Stimulated activated CD4-positive, alpha-beta T cell treated with anti-CD3 and anti-CD28 coated beads, Interleukin-4, amount 100 ng/mL, for 4 hours (primary cell): Measurements from ENCODE around the gene LRRC23.
"Not testable (repeated sequence)": the region's sequence is repeated elsewhere in the genome, so short reads cannot be mapped to it uniquely, and the experiment has no call there.

Source experiments
- DNase-seq, 2 experiments: peaks; one replicate each; pipeline ENCODE4 v3.0.0-alpha.2; 2020

Gene LRRC23

DNA sequence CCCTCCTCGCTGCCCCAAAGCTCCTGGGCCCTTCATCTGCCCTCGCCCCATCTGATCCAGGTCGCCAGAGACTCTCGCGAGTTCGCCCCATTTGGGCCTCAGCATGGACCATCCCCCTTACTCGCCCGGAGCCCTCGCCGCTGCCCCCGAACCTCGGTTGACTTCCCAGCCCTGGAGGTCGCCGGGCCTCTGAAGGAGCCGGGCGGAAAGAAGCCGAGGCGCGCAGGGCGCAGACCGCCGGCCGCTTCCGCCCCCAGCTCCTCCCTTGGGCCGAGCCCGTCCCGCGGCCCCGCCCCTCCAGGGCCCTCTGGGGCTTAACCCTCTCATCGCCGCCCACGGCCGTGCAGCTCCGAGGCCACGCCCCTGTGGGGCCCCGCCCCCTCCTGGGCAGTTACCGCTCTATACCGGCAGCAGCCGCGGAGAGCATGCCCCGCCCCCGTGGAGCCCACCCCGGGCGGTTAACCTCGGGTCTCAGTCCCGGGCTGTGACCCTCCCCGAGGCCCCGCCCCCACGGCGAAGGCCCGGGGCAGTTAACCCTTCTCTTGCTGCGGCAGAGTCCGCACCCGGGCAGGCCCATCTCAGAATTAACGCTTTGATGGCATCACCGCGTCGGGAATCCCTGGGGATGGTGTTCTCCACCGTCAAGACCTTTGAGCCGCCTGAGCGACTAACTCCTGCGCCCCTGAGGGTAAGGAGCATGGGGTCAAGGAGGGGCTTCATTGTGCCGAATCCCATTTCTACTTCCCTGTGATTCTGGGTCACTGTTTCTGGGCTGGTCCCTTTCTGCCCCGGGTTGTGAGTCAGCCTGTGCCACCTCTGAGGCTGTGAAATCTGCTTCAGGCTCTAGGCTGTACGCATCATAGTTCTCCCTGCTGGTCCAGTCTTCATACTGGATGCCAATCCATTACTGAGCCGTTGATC is 31.3 kb upstream of the LRRC23 start, which contains the start of gene SPSB2:
Gene SPSB2, minus strand, starts transcription at position 210 of the 921 bp plus-strand sequence. CDS start 402 bp downstream, outside the sequence.
- peak; percentile 99 to 100 for DNase-seq

DNA sequence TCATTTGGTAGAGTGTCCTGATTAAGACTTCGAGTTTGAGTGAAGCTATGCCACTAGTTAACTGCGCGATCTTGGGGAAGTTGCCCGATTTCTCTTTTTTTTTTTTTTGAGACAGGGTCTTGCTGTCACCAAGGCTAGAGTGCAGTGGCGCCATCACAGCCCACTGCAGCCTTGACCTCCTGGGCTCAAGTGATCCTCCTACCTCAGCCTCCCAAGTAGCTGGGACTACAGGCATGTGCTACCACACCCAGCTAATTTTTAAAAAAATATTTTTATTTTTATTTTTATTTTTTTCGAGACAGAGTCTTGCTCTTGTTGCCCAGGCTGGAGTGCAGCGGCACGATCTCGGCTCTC is 30.6 kb upstream of the LRRC23 start:
- DNase-seq: not testable (repeated sequence)

DNA sequence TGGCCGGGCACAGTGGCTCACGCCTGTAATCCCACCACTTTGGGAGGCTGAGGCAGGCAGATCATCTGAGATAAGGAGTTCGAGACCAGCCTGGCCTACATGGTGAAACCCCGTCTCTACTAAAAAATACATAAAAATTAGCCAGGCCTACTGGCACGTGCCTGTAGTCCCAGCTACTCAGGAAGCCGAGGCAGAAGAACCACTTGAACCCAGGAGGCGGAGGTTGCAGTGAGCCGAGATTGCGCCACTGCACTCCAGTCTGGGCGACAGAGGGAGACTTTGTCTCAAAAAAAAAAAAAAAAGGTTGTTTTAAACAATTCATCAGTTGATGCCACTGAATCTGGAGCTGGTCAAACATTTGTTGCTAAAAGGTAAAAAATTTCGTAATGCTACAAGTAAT is 24.8 kb upstream of the LRRC23 start:
- DNase-seq: not testable (repeated sequence)

DNA sequence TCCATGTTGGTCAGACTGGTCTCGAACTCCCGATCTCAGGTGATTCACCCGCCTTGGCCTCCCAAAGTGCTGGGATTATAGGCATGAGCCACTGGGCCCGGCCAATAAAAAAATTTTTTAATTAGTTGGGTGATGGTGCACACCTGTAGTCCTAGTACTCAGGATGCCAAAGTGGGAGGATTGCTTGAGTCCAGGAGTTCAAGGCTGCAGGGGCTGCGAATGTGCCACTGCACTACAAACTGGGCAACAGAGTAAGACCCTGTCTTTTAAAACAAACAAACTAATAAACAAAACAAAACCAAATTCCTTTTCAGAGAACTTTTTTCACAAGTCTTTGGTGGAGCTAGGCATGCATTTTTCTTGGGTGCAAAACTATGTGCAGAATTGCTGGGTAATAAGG is 21.4 kb upstream of the LRRC23 start:
- no peak for DNase-seq

DNA sequence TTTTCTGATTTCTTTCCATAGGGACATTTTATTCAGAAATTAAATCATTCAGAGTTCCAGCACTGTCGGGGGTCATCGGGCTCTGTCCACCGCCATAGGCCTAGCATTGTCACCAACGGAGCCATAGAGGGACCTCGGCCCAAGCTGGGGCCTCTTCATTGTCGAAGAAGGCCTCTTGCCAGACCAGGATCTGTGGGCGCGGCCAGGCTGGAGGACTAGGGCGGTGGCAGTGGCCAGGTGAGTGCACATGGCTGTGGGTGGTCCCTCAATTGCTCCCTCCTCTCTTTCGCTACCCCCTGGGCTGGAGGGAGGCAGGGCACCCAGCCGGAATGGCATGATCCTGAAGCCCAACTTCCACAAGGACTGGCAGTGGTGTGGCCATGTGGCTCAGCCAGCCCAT is 20.9 kb upstream of the LRRC23 start:
- DNase-seq: no peak

DNA sequence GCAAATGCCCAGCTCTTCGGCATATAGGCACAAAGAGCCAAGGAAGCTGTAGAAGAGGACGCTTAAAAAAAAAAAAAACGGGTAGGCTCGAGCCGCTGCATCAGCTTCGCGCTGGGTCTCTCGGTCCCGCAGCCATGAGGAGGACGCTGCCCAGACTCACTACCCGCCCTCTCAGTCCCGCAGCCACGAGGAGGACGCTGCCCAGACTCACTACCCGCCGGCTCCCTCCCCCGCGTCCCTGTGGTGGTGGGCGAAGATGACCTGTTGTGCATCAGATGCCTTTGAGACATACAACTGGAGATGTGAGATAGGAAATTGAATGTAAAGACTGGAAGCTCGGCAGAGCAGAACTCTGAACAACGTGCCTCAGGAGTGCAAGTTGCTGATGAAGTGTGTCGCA is 20.1 kb upstream of the LRRC23 start:
- DNase-seq: no peak

DNA sequence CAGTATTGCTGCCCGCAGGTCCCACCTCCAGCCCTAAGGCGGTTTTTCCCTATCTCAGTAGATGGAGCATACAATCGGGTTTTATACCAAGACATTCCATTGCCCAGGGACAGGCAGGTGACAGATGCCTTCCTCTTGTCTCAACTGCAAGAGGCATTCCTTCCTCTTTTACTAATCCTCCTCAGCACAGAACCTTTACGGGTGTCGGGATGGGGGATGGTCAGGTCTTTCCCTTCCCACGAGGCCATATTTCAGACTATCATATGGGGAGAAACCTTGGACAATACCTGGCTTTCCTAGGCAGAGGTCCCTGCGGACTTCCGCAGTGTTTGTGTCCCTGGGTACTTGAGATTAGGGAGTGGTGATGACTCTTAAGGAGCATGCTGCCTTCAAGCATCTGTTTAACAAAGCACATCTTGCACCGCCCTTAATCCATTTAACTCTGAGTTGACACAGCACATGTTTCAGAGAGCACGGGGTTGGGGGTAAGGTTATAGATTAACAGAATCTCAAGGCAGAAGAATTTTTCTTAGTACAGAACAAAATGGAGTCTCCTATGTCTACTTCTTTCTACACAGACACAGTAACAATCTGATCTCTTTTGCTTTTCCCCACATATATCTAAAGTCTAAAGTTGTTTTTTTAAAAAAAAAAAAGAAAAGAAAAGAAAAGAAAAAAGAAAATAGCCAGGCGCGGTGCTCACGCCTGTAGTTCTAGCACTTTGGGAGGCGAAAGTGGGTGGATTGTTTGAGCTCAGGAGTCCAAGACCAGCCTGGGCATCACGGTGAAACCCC is 18.2 kb upstream of the LRRC23 start:
- not testable (repeated sequence) for DNase-seq

DNA sequence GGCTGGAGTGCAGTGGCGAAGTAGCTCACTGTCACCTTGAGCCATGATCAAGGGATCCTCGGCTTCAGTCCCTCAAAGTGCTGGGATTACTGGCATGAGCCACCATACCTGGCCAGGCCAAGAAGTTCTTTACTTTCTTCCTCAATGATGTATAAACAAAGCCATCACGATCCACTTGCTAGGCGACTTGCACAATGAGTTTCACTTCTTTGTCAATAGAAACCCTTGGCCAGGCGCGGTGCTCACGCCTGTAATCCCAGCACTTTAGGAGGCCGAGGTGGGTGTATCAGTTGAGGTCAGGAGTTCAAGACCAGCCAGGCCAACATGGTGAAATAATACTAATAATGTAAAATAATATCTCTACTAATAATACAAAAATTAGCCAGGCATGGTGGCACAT is 17.2 kb upstream of the LRRC23 start:
- DNase-seq: no peak

DNA sequence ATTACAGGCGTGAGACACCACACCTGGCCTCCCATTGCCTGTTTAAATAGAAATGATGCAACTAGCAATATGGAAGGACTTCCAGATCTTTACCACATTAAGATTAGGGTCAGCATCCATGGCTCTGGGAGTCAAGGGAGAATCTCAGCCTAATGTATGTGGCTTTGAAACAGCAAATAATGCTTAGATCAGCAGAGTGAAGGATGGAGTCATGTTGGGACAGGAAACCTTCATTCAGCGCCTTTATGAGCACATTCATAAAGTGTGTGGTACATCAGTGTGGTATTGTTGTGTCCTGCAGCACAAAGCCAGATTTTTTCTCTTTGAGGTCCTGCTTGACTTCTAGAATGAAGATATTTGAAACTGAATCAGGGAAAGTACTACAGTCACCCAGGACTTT is 16.3 kb upstream of the LRRC23 start:
- DNase-seq: no peak

DNA sequence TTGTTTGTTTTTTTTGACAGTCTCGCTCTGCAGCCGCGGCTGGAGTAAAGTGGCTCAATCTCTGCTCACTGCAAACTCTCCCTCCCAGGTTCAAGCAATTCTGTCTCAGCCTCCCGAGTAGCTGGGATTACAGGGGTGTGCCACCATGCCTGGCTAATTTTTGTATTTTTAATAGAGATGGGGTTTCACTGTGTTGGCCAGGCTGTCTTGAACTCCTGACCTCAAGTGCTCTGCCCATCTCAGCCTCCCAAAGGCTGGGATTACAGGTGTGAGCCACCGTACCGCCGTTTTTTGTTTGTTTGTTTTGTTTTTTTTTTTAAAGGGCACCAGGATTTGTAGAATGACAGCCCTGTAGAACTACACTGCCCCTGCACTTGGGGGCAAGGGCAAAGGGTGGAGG is 15.8 kb upstream of the LRRC23 start:
- not testable (repeated sequence) for DNase-seq

DNA sequence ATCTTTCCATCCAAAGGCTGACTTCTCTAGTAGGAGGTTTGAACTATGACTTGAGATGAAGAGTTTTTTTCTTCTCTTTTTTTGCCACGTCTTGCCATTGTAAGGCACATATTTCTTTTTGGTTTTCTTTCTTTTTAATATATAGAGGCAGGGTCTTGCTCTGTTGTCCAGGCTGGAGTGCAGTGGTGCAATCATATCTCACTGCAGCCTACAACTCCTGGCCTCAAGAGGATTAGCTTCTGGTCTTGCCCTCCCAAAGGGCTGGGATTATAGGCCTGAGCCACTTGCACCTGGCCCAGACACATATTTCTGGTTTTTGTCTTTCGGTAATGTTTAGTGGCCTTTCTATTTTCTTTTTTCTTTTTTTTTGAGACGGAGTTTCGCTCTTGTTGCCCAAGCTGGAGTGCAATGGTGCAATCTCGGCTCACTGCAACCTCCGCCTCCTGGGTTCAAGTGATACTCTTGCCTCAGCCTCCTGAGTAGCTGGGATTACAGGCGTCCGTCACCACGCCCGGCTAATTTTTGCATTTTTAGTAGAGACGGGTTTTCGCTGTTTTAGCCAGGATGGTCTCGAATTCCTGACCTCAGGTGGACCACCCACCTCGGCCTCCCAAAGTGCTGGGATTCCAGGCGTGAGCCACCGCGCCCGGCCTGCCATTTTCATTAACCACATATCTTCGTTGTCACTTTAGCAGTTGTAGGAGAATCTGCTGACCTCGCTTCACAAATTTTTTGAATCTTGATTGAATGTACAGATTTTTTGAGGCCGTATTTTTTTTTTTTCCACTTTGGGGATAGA is 14.6 kb upstream of the LRRC23 start:
- not testable (repeated sequence) for DNase-seq

DNA sequence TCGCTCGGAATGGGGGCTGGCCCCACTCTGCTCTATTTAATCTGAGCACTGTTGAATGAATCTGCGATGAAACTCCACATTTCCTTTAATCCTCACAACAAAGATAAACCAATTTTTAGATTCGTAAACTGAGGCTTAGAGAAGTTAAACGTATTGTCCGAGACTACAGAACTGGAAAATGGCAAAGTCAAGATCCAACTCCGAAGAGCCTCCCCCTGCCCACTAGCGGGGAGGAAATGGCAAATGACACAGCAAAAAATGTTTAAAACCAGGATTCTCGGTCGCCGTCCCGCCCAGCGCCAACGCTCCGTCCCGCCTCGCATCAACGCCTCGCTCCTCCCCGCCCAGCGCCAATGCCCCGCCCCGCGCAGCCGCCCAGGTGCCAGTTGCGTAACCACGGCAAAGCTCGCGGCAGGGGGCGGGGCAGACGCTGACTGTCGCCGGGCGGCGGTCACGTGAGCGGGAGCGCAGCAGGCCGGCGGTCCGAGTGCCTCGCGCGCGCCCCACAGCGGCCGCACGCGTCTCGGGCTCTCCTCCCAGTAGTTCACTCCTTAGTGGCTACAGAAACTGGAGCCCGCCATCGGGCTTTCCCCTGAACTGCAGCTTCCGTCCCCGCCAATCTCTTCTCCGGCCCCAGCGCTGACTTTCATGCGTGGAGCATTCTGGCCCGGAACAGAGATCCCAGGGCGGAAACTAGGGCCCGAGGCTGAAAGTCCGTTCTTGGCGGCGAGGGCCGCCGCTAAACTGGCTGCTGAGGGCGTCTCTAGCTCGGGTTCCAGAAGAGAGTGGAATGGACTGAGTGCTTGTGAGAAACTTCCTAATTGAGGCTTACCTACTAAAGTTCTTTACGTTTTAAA is 13.6 kb upstream of the LRRC23 start:
- peak; percentile 97 to 100 for DNase-seq

DNA sequence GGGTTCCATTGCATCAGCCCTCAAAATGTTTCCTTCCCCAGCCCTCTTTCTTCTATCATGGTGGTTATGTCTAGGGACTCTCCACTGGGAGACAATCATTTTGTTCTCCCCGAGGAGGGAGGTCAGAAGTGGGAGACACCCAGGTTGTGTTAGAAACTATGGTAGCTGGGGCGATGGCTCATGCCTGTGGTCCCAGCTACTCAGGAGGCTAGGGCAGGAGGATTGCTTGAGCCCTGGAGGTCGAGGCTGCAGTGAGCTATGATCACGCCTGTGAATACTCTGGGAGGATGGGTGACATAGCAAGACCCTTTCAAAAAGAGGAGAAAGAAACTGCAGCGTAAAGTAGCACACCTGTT is 13.0 kb upstream of the LRRC23 start:
- no peak for DNase-seq

DNA sequence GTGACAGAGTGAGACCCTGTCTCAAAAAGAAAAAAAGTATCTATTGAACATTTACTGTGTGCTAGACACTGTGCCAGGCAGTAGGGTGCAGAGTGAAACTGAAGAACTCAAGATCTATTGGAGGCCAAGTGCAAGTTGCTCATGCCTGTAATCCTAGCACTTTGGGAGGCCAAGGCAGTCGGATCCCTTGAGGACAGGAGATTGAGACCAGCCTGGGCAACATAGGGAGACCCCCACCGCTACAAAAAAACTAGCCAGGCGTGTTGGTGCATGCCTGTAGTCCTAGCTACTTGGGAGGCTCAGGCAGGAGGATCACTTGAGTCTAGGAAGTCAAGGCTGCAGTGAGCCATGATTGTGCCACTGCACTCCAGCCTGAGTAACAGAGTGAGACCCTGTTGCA is 11.9 kb upstream of the LRRC23 start:
- DNase-seq: not testable (repeated sequence)

DNA sequence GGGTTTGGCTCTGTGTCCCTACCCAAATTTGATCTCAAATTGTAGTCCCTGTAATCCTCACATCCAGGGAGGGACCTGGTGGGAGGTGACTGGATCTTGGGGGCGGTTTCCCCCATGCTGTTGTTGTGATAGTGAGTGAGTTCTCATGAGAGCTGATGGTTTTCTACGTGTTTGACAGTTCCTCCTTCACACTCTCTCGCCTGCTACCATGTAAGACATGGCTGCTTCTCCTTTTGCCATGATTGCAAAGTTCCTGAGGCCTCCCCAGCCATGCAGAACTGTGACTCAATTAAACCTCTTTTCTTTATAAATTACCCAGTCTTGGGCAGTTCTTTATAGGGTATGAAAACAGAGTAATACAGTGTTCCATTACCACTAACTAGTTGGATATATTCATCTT is 10.3 kb upstream of the LRRC23 start:
- DNase-seq: no peak

DNA sequence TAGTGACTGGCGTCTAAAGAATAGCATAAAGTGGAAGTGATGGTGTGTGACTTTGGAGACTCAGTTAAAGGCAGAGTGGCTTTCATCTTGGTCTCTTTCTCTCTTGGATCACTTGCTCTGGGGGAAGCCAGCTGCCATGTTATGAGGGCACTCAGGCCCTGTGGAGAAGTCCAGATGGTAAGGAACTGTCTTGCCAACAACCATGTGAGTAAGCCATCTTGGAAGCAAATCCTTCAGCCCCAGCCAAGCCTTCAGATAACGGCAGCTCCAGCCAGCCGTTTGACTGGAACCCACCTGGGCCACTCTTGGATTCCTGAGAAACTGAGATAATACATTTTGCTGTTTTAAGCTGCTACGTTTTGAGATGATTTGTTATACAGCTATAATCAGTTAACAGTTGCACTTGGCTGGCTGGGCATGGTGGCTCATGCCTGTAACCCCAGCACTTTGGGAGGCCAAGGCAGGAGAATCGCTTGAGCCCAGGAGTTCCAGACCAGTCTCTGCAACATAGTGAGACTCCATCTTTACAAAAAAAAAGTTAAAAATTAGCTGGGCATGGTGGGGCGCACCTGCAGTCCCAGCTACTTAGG is 7.7 kb upstream of the LRRC23 start:
- no peak for DNase-seq

DNA sequence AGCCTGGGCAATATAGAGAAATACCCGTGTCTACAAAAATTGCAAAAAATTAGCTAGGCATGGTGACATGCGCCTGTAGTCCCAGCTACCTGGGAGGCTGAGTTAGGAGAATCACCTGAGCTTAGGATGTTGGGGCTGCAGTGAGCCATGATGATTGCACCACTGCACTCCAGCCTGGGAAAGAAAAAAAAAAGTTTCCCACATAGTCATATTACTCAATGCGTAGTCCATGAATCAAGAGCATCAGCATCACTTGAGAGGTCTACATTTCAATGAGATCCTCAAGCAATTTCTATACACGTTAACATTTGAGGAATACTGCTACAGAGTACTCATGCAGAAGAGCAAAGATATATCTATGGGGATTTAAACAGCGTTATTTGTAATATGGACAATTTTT is 5.2 kb upstream of the LRRC23 start:
- no peak for DNase-seq

DNA sequence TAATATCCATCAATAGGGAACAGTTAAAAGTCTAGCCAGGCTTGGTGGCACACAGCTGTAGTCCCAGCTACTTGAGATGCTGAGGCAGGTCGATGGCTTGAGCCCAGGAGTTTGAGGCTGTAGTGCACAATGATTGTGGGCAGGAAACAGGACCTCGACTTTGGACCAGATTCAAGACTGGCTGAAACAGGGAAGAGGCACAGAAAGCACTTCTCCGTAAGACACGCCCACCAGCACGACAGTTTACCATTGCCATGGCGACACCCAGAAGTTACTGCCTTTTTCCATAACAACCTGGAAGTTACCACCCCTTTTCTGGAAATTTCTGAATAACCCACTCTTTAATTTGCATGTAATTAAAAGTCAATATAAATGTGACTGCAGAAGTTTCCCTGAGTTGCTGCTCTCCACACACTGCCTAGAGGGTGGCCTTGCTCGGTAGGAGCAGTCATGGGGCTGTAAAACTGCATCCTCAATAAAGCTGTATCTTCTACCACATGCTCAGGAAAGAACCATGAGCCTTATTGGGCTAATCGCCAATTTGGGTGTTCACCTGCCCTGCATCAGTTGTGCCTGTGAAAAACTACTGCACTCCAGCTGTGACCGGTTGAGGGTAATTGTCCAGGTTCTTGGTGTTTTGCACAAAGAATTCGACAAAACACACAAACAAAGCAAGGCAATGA is 4.6 kb upstream of the LRRC23 start:
- DNase-seq: peak in 1 of 2 experiments; percentile 35

DNA sequence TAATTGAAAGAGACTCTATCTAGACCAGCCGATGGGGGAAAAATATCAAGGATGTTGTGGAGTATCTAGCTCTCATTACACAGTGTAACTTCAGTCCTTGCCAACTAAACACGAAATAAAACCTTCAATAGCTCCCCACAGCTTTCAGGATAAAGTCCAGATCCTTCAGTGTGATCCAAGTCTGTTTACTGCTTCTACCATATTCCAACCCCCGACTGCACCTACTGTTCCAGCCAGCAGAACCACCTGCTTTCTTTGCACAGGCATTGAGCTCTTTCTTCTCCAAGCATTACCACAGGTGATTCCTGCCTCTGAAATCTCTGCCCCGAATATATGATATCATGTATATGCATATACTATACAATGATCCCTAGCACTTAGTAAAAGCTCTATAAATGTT is 2.2 kb upstream of the LRRC23 start:
- DNase-seq: no peak

DNA sequence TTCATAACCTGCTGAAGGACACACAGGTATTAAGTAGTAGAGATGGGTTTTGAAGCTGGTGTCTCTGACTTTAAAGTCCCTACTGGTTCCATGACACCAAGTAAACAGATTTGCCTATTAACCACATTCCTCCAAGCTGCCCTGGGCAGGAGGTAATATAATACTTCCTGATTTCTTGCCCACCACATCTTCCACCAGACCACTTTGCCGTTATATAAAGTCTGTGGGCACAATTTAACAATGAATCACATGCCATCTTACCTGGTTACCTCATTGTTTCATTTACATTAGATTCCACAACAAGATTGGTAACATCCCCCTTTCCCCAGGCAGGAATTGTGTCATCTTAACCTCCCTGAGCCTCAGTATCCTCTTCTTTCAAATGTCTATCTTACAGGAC is 900 bp upstream of the LRRC23 start:
- no peak for DNase-seq

DNA sequence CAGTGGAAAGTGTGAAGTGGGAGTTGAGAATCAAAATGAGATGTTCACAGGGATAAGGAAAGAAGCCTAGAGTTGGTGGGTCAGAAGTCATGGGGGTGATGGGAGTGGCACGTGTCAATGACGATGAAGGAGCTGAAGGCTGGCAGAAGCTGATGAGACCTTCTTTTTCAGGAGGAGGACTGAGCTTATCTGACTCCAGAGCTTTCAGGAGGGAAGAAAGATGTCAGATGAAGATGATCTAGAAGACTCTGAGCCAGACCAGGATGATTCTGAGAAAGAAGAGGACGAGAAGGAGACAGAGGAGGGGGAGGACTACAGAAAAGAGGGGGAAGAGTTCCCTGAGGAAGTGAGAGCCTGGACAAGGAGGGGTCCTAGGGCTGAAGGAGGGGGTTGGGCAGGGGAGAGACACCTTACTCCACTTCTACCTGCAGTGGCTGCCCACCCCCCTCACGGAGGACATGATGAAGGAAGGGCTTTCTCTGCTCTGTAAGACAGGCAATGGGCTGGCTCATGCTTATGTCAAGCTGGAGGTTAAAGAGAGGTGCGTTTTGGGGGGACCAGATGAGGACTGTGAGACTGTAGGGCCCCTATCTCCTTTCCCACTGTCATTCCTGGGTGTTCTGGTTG is 905 bp downstream of the LRRC23 start:
- no peak for DNase-seq
